Erythroblast (primary cell): ENCODE measurements around the gene KCNJ1.
A peak's percentile ranks its signal among the peaks of the same experiment; 100 is the strongest.

Source experiments
- DNase-seq, 2 experiments: peaks; one replicate each; lab custom pipeline; 2025; lab: John Stamatoyannopoulos, UW
- GATA1 ChIP-seq: IDR thresholded peaks from 2 replicates; pipeline ENCODE4 v1.6.1; 2011; ENCODE audit warnings: low read depth, mild to moderate bottlenecking, control low read depth, low read length, moderate library complexity
- POLR2A ChIP-seq: IDR thresholded peaks from 2 replicates; pipeline ENCODE4 v1.6.1; 2011; ENCODE audit warnings: mild to moderate bottlenecking, low read length

The KCNJ1 gene

GRCh38 chr11:128905345-128906184 lies 38.5 kb upstream of the KCNJ1 start:
- DNase-seq, result peak; percentile 6 to 10
- TF ChIP-seq GATA1 (no peak), POLR2A (no peak)

- no peak for TF ChIP-seq GATA1
- no peak for TF ChIP-seq POLR2A
- no peak for DNase-seq
These were observed 37.7 kb upstream of the KCNJ1 start for GRCh38 chr11:128904656-128905344.

GRCh38 chr11:128904303-128904655 lies 37.2 kb upstream of the KCNJ1 start:
- TF ChIP-seq POLR2A, result no peak
- TF ChIP-seq GATA1, result no peak
- no peak for DNase-seq

- TF ChIP-seq POLR2A (no peak), GATA1 (no peak)
- DNase-seq, result no peak
These were observed 36.4 kb upstream of the KCNJ1 start for GRCh38 chr11:128903248-128904061.

- DNase-seq, result no peak
- TF ChIP-seq POLR2A, result no peak
- no peak for TF ChIP-seq GATA1
These were observed 35.5 kb upstream of the KCNJ1 start for GRCh38 chr11:128902515-128903066.

- no peak for DNase-seq
- TF ChIP-seq GATA1, result no peak
- TF ChIP-seq POLR2A, result no peak
These were observed 34.8 kb upstream of the KCNJ1 start for GRCh38 chr11:128901653-128902514.

- no peak for DNase-seq
- TF ChIP-seq GATA1 (no peak), POLR2A (no peak)
These were observed 33.4 kb upstream of the KCNJ1 start for GRCh38 chr11:128900468-128900867.

GRCh38 chr11:128898580-128899344 lies 31.7 kb upstream of the KCNJ1 start:
- no peak for DNase-seq
- no peak for TF ChIP-seq POLR2A
- TF ChIP-seq GATA1, result no peak

GRCh38 chr11:128897826-128898225 lies 30.7 kb upstream of the KCNJ1 start:
- TF ChIP-seq POLR2A, result no peak
- no peak for TF ChIP-seq GATA1
- no peak for DNase-seq

GRCh38 chr11:128896356-128896755 lies 29.3 kb upstream of the KCNJ1 start:
- TF ChIP-seq POLR2A (no peak), GATA1 (no peak)
- no peak for DNase-seq

GRCh38 chr11:128895526-128895925 lies 28.4 kb upstream of the KCNJ1 start:
- TF ChIP-seq POLR2A, result no peak
- TF ChIP-seq GATA1, result no peak
- no peak for DNase-seq

GRCh38 chr11:128894685-128895084 lies 27.6 kb upstream of the KCNJ1 start:
- DNase-seq, result peak; percentile 2 to 65

More at GRCh38 chr11:128894685-128895084, 27.6 kb upstream of the KCNJ1 start:
- no peak for TF ChIP-seq GATA1
- TF ChIP-seq POLR2A, result no peak
